HUES6 (cell line): ENCODE measurements around the gene SPDYE1.
"Not testable (repeated sequence)": the region's sequence is repeated elsewhere in the genome, so short reads cannot be mapped to it uniquely, and the experiment has no call there.

Experiments used
- H3K27ac ChIP-seq: 2 replicates; pipeline ENCODE4 v1.7.0; 2013; ENCODE audit warnings: low read depth, mild to moderate bottlenecking, low read length, inconsistent platforms
- H3K27me3 ChIP-seq: 2 replicates; pipeline ENCODE4 v1.6.1; 2013; ENCODE audit warnings: low read length; ENCODE audit not compliant: control insufficient read depth, insufficient read depth
- H3K36me3 ChIP-seq: 2 replicates; pipeline ENCODE4 v1.6.1; 2013; ENCODE audit warnings: low read length; ENCODE audit not compliant: control insufficient read depth, insufficient read depth
- H3K4me1 ChIP-seq: 2 replicates; pipeline ENCODE4 v1.6.1; 2013; ENCODE audit warnings: low read length; ENCODE audit not compliant: control insufficient read depth, insufficient read depth
- H3K4me3 ChIP-seq: 2 replicates; pipeline ENCODE4 v1.5.1; 2013; ENCODE audit warnings: low read depth, low read length
- H3K9ac ChIP-seq: one replicate; pipeline ENCODE4 v1.6.1; 2013; ENCODE audit warnings: mild to moderate bottlenecking, low read length
- H3K9me3 ChIP-seq: 2 replicates; pipeline ENCODE4 v1.6.1; 2013; ENCODE audit warnings: low read depth, low read length; ENCODE audit not compliant: control insufficient read depth, insufficient read depth

SPDYE1 gene

GRCh38 chr7:43974033-43974573 lies 23.6 kb upstream of the SPDYE1 start:
- not testable (repeated sequence) for H3K9me3 ChIP-seq, H3K9ac ChIP-seq

GRCh38 chr7:43974725-43975482 lies 22.8 kb upstream of the SPDYE1 start:
- H3K4me1 ChIP-seq, H3K4me3 ChIP-seq, H3K9me3 ChIP-seq, H3K36me3 ChIP-seq, H3K27ac ChIP-seq, H3K9ac ChIP-seq, H3K27me3 ChIP-seq: not testable (repeated sequence)

More at GRCh38 chr7:43974033-43974573, 23.6 kb upstream of the SPDYE1 start:
- H3K27me3 ChIP-seq, H3K4me1 ChIP-seq, H3K27ac ChIP-seq, H3K36me3 ChIP-seq, H3K4me3 ChIP-seq: not testable (repeated sequence)

GRCh38 chr7:43977525-43977924 lies 20.2 kb upstream of the SPDYE1 start:
- Histone ChIP-seq H3K36me3 (no peaks in the 10 kb centered on the region), H3K9me3 (no peaks in the 10 kb centered on the region), H3K27me3 (no peaks in the 10 kb centered on the region), H3K4me3 (no peak overlapping the region), H3K27ac (no peak overlapping the region), H3K9ac (no peak overlapping the region), H3K4me1 (no peaks in the 10 kb centered on the region)

- not testable (repeated sequence) for H3K27me3 ChIP-seq, H3K36me3 ChIP-seq, H3K9ac ChIP-seq, H3K9me3 ChIP-seq, H3K4me3 ChIP-seq, H3K27ac ChIP-seq, H3K4me1 ChIP-seq
Observed at GRCh38 chr7:43978102-43978501, 19.6 kb upstream of the SPDYE1 start.

GRCh38 chr7:43982848-43983247 lies 14.8 kb upstream of the SPDYE1 start:
- not testable (repeated sequence) for H3K4me3 ChIP-seq, H3K27ac ChIP-seq, H3K9me3 ChIP-seq, H3K4me1 ChIP-seq, H3K9ac ChIP-seq, H3K36me3 ChIP-seq, H3K27me3 ChIP-seq

GRCh38 chr7:43983736-43984135 lies 14.0 kb upstream of the SPDYE1 start:
- H3K4me1 ChIP-seq, H3K9me3 ChIP-seq, H3K27ac ChIP-seq, H3K9ac ChIP-seq, H3K27me3 ChIP-seq, H3K4me3 ChIP-seq, H3K36me3 ChIP-seq: not testable (repeated sequence)

GRCh38 chr7:43985904-43986864 lies 11.5 kb upstream of the SPDYE1 start:
- H3K9ac ChIP-seq, H3K36me3 ChIP-seq, H3K27ac ChIP-seq, H3K4me1 ChIP-seq, H3K9me3 ChIP-seq, H3K27me3 ChIP-seq: not testable (repeated sequence)
- H3K4me3 ChIP-seq: peak overlapping the region; percentile 54

- H3K27ac ChIP-seq, H3K4me3 ChIP-seq, H3K9ac ChIP-seq, H3K4me1 ChIP-seq, H3K36me3 ChIP-seq, H3K27me3 ChIP-seq, H3K9me3 ChIP-seq: not testable (repeated sequence)
Observed at GRCh38 chr7:43987476-43987875, 10.2 kb upstream of the SPDYE1 start.

- not testable (repeated sequence) for H3K27me3 ChIP-seq, H3K36me3 ChIP-seq, H3K9ac ChIP-seq, H3K27ac ChIP-seq, H3K4me3 ChIP-seq, H3K4me1 ChIP-seq, H3K9me3 ChIP-seq
Observed at GRCh38 chr7:43990011-43990585, 7.6 kb upstream of the SPDYE1 start.

- H3K4me3 ChIP-seq, H3K27ac ChIP-seq, H3K9ac ChIP-seq, H3K4me1 ChIP-seq, H3K27me3 ChIP-seq, H3K9me3 ChIP-seq, H3K36me3 ChIP-seq: not testable (repeated sequence)
Observed at GRCh38 chr7:43990829-43991228, 6.9 kb upstream of the SPDYE1 start.

- not testable (repeated sequence) for H3K4me1 ChIP-seq, H3K9ac ChIP-seq, H3K9me3 ChIP-seq, H3K36me3 ChIP-seq, H3K27ac ChIP-seq, H3K4me3 ChIP-seq, H3K27me3 ChIP-seq
Observed at GRCh38 chr7:43992896-43993295, 4.8 kb upstream of the SPDYE1 start.
